NOMO-1 (cell line): ENCODE measurements around the gene CELF1.
"Not testable (repeated sequence)": the region's sequence is repeated elsewhere in the genome, so short reads cannot be mapped to it uniquely, and the experiment has no call there.

Experiments
- DNase-seq, 2 experiments: peaks; one replicate each; lab custom pipeline; 2025; ENCODE audit not compliant: unreplicated experiment in 2 of 2; lab: John Stamatoyannopoulos, UW

Gene CELF1

DNA sequence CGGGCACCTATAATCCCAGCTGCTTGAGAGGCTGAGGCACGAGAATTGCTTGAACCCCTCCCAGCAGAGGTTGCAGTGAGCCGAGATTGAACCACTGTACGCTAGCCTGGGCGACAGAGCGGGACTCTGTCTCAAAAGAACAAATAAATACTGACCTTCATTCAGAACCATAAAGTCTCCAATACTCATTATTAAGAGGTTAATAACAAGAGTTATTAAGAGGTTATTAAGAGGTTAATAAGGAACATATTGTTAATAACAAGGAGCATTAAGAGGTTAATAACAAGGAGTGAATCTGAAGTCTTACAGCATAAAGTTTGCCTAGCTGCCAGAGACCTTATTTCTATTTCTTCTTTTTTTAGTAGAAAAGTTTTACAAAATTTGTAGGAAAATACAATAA, 7.6 kb downstream of the CELF1 start:
- DNase-seq: no peak

GRCh38 chr11:47541070-47541469, 11.9 kb downstream of the CELF1 start:
- no peak for DNase-seq

DNA sequence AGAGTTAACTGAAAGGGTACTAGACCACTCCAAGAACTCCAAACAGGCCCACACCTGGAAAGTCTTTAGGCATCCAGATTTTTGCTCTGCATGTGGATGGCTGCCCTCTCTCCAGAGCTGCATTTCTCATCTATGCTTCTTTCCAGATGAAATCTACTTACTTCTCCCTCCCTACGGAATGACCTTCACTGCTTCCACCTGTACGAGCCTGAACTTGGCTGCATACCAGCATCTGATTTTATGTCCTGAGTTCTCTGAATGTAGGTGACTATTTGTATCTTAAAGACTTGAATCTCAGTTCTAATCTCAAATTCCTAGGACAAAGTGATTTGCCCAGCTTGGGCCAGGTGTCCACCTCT, 13.3 kb downstream of the CELF1 start:
- no peak for DNase-seq

DNA sequence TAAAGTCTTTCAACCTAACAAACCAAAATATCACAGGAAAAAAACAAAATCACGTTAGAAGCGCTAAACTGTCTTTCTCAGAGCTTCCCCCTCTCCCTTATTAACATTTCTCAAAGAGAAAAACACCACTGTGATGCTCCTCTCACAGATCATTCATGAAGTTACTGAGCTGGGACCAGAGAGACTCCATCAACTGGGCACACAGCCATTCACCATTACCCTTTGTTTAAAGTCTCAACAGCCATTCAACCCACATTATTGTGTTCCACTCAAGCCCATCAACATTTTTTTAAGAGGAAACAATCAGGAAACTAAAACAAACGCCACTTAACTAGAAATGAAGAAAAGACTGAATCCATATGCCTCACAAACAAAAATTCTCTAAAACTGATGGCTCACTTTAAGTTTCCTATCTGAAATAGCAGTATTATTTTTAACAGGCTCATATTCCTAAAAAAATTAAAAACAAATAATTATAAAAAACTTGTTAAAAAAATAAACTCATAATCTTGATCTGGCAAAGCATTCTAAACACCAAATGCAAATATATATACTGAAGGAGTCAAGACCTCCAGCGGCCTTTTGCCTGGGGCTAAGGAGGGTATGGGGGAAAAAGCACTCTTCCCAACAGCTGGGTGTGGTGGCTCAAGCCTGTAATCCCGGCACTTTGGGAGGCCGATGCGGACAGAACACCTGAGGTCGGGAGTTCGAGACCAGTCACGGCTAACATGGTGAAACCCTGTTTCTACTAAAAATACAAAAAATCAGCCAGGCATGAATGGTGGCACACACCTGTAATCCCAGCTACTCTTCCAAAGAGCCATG, 14.0 kb downstream of the CELF1 start:
- DNase-seq: no peak

DNA sequence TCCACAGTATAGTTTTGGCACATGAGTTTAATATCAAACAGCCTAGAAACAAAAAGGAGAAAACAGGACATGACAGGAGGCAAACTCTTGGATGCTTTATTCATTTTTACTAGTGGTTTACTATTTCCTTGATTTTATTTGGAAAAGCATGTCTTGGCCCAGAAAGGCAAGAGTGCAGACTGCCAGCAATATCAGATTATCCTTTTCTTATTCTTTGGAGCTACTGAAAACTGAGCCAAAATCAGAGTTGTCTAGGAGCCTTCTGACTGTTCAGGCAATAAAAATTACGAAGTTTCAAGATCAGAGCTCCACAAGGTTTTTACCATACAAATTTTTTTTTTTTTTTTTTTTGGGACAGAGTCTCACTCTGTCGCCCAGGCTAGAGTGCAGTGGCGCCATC, 16.0 kb downstream of the CELF1 start:
- DNase-seq: no peak

DNA sequence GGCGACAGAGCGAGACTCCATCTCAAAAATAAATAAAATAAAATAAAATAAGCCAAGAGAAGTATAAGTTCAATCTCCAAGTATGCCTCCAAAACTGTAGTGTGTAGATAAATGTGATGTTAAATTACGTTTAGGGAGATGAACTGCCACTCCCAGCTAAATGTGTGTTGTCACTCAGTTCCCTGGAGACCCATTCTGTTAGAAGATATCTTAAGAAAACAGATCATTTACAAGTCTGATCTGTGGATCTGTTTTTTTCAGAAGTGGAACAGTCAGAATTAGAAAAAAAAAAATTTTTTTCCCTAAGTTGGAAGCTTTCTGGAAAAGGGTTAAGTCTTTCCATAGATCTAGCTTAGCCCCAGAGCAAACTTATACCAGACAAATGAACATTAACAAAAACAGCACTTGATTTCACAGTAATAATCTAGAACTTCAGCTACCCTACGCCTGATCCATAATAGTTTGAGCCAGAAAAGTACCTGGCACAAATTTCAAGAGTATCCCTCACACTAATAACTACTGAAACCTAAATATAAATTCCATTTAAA, 18.2 kb downstream of the CELF1 start:
- no peak for DNase-seq

- DNase-seq: peak in 1 of 2 experiments; percentile 10
These were observed 19.2 kb downstream of the CELF1 start for GRCh38 chr11:47533690-47534151.

DNA sequence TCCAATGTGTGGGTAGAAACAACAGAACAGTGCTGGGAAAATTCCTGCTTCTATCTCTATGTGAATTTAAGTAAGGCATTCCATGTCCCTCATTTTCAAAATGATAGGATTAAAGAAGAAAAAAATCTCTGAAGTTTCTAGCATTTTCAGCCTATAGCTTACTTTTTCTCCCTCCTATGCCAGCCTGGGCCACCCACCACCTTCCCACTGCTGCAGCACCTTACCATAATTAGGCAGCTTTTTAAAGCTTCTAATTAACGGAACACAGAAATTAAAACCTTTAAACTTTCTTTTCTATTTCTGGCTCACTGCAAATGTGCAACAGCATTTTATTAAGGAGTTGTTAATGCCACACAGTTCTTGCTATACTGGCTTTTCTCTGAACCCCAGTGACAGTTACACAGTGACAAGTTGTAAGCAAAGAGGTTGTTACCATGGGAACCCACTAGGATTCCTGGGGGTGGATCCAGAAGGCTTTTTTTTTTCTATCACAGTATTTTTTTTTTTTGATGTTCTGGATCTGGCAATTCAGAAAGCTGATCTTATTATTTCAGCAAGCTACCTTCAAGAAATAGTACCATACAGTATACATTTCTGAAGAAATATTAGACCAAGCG, 20.2 kb downstream of the CELF1 start:
- DNase-seq: no peak

DNA sequence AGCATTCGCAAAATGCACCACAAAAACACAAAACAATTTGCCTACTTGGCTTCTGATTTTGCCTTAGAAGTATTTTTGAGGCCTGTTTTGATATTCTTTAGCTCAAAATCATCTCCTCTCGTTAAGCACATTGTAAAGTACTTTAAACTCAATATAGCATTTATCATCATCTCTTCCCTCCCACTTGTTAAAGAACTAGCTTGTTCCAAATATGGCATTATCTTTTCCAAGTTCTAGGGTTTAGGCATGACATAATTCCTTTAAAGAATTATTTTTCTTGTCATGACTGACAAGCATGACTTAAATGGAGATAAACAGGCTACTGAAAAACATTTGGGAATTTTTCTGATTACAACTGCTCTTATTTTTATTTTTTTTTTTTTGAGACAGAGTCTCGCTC, 21.3 kb downstream of the CELF1 start:
- no peak for DNase-seq

- not testable (repeated sequence) for DNase-seq
These were observed 22.2 kb downstream of the CELF1 start for GRCh38 chr11:47530721-47531120.

GRCh38 chr11:47529951-47530350, 23.0 kb downstream of the CELF1 start:
- DNase-seq: no peak

- no peak for DNase-seq
These were observed 25.7 kb downstream of the CELF1 start for GRCh38 chr11:47527186-47527585.

DNA sequence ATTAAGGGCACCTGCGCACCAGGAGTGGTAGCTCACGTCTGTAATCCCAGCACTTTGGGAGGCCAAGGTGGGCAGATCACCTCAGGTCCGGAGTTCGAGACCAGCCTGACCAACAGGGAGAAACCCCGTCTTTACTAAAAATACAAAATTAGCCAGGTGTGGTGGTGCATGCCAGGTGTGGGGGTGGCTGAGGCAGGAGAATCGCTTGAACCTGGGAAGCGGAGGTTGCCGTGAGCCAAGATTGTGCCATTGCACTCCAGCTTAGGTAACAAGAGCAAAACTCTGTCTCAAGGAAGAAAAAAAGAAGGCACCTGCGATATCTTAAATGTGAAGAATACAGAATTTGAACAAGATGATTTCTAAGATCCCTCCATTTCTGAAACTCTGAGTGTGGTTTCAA, 26.9 kb downstream of the CELF1 start:
- DNase-seq: not testable (repeated sequence)

GRCh38 chr11:47524291-47524874, 28.5 kb downstream of the CELF1 start:
- DNase-seq: no peak

GRCh38 chr11:47523490-47524225, 29.3 kb downstream of the CELF1 start:
- DNase-seq: peak in 1 of 2 experiments; percentile 10

DNA sequence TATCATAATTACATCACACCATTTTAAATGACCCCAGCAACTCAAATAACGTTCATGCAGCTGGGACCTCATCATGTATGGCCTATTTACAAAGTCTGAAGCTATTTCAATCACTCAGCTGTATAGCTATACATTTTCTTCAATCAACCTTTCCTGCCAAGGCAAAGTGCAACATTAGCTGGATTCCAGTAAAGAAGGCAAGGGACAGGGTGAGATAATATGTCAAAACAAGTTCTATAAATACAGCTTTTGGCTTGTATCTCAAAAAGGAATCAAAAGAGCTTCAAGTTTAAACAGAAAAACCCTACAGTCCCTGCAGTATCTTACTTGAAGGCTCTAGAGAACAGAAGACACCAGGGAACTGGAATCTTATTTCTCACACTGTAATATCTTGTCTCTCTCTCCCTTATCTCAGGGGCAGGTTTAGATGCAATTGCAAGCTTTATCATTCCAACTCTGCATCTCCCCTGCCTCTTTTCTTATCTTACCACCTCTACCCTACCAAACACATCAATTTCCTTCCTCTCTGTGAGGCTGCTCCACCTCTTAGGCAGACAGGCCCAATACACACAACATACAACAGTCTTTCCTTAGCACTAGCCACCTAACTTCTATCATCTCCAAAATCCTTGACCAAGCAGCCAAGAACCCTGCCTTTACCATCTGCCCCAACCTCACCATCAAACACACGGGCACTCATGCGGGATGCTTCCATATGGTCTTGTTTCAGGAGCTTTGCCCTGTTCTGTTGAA, 34.5 kb downstream of the CELF1 start:
- no peak for DNase-seq

DNA sequence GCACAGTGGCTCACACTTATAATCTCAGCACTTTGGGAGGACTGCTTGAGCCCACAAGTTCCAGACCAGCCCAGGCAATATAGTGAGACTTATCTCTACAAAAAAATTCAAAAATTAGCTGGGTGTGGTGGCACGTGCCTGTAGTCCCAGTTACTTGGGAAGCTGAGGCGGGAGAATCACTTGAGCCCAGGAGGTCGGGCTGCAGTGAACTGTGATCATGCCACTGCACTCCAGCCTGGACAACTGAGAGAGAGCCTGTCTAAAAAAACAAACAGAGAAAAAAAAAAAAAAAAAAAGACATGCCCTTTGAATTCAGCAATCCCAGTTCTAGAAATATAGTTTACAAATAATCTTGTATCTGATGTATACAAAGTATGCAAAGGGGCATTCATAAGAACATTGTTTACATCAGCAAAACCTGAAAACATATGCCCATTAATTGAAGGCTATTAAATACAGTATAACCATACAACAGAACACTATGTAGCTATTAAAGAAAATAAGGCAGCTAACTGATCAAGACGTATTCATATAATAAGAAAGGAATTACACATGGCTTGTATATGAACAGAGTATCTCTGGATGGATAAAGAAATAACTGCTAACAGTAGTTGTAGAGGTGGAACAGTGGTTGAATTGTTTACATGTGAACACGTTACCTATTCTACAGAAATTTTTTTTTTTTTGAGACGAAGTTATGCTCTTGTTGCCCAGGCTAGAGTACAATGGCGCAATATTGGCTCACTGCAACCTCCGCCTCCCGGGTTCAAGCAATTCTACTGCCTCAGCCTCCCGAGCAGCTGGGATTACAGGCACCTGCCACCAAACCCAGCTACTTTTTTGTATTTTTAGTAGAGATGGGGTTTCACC, 35.7 kb downstream of the CELF1 start:
- no peak for DNase-seq

DNA sequence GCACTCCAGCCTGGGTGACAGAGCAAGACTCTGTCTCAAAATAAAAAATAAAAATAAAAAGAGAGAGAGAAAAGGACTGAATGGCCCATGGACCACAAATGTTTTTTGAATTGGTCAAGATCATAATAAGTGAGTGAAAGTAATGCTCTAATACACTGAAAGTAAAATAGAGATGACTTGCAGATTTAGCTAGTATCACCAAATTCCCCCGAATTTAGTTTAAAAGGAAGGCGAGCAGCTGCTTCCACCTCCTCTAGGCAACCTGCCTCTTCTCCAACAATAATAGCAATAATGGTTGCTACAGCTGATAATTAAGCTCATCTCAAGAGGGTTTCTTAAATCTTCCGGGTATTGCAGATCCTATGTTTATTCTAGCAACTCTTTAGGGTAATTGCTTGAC, 36.8 kb downstream of the CELF1 start:
- no peak for DNase-seq
